Heart left ventricle (tissue), 13 donors: Measurements from ENCODE around the gene TASP1.

Experiments used
- CTCF ChIP-seq, 12 donors: fragments of 200-600 bp; sonication (generic) in 4 of 12; IDR thresholded peaks; one replicate each; pipeline versions ENCODE4 v1.5.0 to v1.8.0; 2018 to 2022; ENCODE audit warnings: antibody characterized with exemption in 12 of 12, mild to moderate bottlenecking in 5 of 12
- POLR2A ChIP-seq, 2 donors: fragments of 450-650 bp; IDR thresholded peaks; one replicate each; pipeline ENCODE4 v1.6.1; 2017; ENCODE audit warnings: antibody characterized with exemption in 2 of 2, mild to moderate bottlenecking in 2 of 2, moderate library complexity in 2 of 2
- donor health status: ischemic (EF 13 %, LVEDD 7.1; RV severe dilation, severe dysfunction).
- donor health status: DM: no; HTN: yes; CAD: no.
- donor health status: DM: no; HTN: no; CAD: no.
- donor health status: ischemic (EF 25% LVEDD 6.9; RV normal size, moderate dysfunction).
- donor health status: ischemic (EF 25% LVEDD 5.7; RV mildly dilated, moderate dysfunction).
- donor health status: ischemic (EF 35%, LVEDD 5.7; RV mildly dilated, moderate dysfunction).
- donor health status: nonischemic (EF 11% LVEDD 7.7; RV severe dilation, severe dysfunction).
- donor health status: DM: yes; HTN: yes; CAD: no.
- donor health status: PGD.
- donor health status: ischemic (EF 29% LVEDD 5.4; RV normal size, mild dysfunction).
- donor health status: nonischemic (EF 23%, LVEDD 6.1; RV moderate dilation, normal function).

GRCh38 chr20:13665709-13666395 lies 27.1 kb upstream of the TASP1 start:
- TF ChIP-seq CTCF (IDR thresholded peaks at IDR 0.05): no peak
- no peak for TF ChIP-seq POLR2A (IDR thresholded peaks at IDR 0.05)
